Measurements from ENCODE around the gene RASSF3. TPM values are rescaled to one million over a fixed set of nuclear protein-coding genes. Genes with fewer than 3 reads are reported as not detected.

RASSF3 gene
- total and polyA plus RNA-seq, 2 of the 13 experiments (the other 11 are each of a cell fraction or from before 2014, with no cell fraction given) = 15.5 to 16.0 TPM

DNA sequence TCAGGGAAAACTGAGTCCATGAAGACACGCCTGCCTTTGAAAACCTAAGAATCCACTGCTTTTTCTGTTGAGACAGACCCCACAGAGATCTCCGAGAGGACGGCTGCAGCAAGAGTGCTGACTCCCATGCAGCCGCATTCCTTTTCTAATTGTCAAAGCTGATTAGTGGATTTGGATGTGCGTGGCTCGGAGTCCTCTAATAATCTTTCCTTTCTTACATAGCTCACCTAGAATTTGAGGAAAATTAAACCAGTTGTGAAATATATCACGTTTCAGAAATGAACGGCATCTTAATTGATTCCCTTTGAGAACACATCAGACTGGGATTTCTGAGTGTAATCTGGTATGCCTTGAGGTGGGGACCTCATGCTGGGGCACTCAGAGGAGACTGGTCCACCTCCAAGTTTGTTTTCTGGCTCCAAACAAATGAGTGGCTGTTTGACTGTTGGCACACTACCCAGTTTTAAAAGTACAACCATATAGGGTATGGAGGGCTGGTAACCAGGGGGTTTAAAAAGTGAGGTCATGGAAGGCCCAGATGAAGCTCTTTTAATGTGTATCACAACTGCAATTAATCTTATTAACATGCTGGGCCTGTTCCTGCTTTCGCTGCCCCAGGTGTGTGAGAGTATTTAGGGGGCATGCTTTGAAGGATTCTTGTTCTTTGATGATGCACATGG is 63.3 kb downstream of the RASSF3 start (continued):
- no peak for TF ChIP-seq GFI1 (CRISPR knock-in tag; IDR thresholded peaks at IDR 0.05; ENCODE audit: borderline replicate concordance)
- no peak for TF ChIP-seq ZSCAN20 (CRISPR knock-in tag; IDR thresholded peaks at IDR 0.05; ENCODE audit: borderline replicate concordance)
- no peak for TF ChIP-seq ZBTB42 (CRISPR knock-in tag; IDR thresholded peaks at IDR 0.05)
- no peak for TF ChIP-seq TFE3 (CRISPR knock-in tag; IDR thresholded peaks at IDR 0.05)
- no peak for TF ChIP-seq SP140L (CRISPR knock-in tag; IDR thresholded peaks at IDR 0.05; ENCODE audit: borderline replicate concordance)
- no peak for TF ChIP-seq ZNF83 (CRISPR knock-in tag; IDR thresholded peaks at IDR 0.05; ENCODE audit: borderline replicate concordance)

- no peak for FAIRE-seq
- intact Hi-C loops (cut with micrococcal nuclease; ENCODE audit: unreplicated experiment) = no loop called here
- Histone ChIP-seq H3K4me1 (ENCODE audit: insufficient read depth, low read length) (peaks cover 66% of the 10 kb centered on the region), H3K9me3 (ENCODE audit: low read length) (no peaks in the 10 kb centered on the region), H3K4me2 (ENCODE audit: low read depth, low read length) (no peak overlapping the region), H3K27me3 (ENCODE audit: control insufficient read depth in 1 of 2, insufficient read depth in 2 of 2, low read length in 2 of 2) (no peaks in the 10 kb centered on the region), H3K36me3 (replicated peaks in 1 of 2; ENCODE audit: control insufficient read depth in 1 of 2, insufficient read depth in 2 of 2, low read length in 2 of 2) (no peaks in the 10 kb centered on the region), H3K9ac (ENCODE audit: insufficient read depth, low read depth, low read length) (no peak overlapping the region), H3K79me2 (ENCODE audit: insufficient read depth, low read length) (peaks cover 17% of the 10 kb centered on the region), H4K20me1 (ENCODE audit: insufficient read depth, low read length) (peaks cover 3% of the 10 kb centered on the region; the same call in 1 of the 2 replicates), H2AFZ (ENCODE audit: low read length) (no peak overlapping the region), H3K4me3 (replicated peaks in 1 of 3; ENCODE audit: insufficient read depth in 1 of 3, low read depth in 2 of 3, low read length in 3 of 3) (no peak overlapping the region), H3K27ac (ENCODE audit: extremely low read length, insufficient read depth, low read length) (no peak overlapping the region)
- BruUV-seq (replicated peaks) = no TSS peak
- DNase-seq (ENCODE audit: low spot score) = no peak
- POLR2A ChIA-PET = interaction anchor here (1.7 kb wide), 1 partner anchor 65 kb away, joined by 4 read pairs; no protein-coding TSS in a partner anchor
- no peak for ATAC-seq
- in situ Hi-C loops (cut with HindIII; ENCODE audit: extremely low pct_ligation_motif_present, low pct_unique_long_range_greater_than_20kb) = no loop called here
- 96% methylated on average over 10 of the region's 10 CpGs for WGBS (ENCODE audit: low lambda C conversion rate)
- TF ChIP-seq ZNF770 (CRISPR knock-in tag; IDR thresholded peaks at IDR 0.05) = peak; percentile 68; the same call in 1 of the 2 replicates
- TF ChIP-seq ZBTB34 (CRISPR knock-in tag; IDR thresholded peaks at IDR 0.05) = no peak
- TF ChIP-seq ELF1 (CRISPR knock-in tag; IDR thresholded peaks at IDR 0.05) = no peak
- CTCF ChIA-PET (ENCODE audit: low intra/inter-chr PET ratio, low total read pairs) = no interaction called here
Measured at GRCh38 chr12:64674367-64674922, 64.2 kb downstream of the RASSF3 start.

All from HepG2 (cell line).